ENCODE measurements around the gene ZNF524. TPM values are rescaled to one million over a fixed set of nuclear protein-coding genes. Genes with fewer than 3 reads are reported as not detected.

The ZNF524 gene
- total RNA-seq, 3 donors from 2014 or later = 22.3 to 25.6 (median 25.4) TPM

DNA sequence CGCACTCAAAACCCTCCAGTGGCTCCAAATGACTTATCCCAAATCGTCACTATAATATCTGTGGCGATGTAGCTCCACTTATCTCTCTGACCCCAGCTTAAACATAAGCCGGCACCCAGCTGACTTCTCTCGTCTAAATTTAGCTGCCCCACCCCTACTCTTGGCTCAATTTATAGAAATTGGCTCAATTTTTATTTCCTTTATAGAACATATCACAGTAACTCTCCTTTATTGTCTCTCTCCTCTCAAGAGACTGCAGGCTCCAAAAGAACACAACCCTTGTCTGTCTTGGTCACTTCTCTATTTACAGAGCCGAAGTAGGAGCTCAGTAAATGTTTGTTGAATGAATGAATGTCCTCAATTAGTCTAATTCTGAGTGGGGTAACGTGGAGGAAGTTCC is 23.5 kb downstream of the ZNF524 start:
- H3K36me3 ChIP-seq = no peaks in the 10 kb centered on the region
- no peak for DNase-seq (ENCODE audit: low spot score in 2 of 2)
- H3K27ac ChIP-seq = peak overlapping the region; percentile 97 to 99
- no peak for TF ChIP-seq POLR2A (IDR thresholded peaks at IDR 0.05)
- no peak for TF ChIP-seq POLR2AphosphoS5 (IDR thresholded peaks at IDR 0.05)
- TF ChIP-seq, protein P1, sequence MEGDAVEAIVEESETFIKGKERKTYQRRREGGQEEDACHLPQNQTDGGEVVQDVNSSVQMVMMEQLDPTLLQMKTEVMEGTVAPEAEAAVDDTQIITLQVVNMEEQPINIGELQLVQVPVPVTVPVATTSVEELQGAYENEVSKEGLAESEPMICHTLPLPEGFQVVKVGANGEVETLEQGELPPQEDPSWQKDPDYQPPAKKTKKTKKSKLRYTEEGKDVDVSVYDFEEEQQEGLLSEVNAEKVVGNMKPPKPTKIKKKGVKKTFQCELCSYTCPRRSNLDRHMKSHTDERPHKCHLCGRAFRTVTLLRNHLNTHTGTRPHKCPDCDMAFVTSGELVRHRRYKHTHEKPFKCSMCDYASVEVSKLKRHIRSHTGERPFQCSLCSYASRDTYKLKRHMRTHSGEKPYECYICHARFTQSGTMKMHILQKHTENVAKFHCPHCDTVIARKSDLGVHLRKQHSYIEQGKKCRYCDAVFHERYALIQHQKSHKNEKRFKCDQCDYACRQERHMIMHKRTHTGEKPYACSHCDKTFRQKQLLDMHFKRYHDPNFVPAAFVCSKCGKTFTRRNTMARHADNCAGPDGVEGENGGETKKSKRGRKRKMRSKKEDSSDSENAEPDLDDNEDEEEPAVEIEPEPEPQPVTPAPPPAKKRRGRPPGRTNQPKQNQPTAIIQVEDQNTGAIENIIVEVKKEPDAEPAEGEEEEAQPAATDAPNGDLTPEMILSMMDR (IDR thresholded peaks at IDR 0.05) = no peak
- intact Hi-C loops (cut with DNase I; ENCODE audit: low total_unique reads) = no loop called here
- H3K4me3 ChIP-seq = peak overlapping the region; percentile 58 to 74 (median 66)
- H3K27me3 ChIP-seq = no peaks in the 10 kb centered on the region
- H3K4me1 ChIP-seq = no peaks in the 10 kb centered on the region
- no peaks in the 10 kb centered on the region for H3K9me3 ChIP-seq

DNA sequence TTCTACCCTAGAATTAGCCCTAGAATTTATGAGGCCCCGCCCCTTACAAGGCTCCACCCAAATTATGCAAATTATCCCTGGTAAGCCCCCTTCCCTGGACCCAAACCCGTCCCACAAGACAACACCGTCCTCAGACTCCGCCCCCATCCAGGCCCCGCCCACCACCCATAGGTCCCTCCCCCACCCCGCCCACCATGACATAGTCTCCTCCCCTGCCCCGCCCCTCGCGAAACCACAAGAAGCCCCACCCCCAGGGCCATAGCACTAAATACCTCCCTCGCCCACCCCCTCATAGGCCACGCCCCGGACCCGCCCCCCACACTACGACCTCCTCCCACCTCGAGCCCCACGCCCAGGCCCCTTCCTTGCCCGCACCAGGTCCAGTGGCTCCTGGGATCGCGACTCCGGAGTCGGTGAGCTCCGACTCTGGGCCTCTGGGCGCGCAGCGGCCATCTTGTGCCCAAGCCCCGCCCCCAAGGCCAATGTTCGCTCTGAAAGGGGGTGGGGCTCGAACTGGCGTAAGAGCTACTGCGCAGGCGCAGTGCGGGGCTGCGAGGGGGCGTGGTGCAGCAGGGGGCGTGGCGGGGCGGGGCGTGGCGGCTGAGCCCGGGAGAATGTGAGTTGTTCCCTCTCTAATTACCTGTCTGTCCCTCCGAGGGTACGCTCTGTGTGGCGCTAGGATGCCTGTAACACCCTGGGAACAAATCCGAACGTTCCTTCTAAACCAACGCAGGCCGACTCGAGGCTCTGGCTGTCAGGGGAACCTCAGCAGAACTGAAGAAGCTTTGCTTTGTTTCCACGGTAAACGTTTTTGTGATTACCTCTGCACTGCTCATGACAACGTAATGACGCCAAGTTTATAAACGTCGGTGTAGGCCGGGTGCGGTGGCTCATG is 24.3 kb downstream of the ZNF524 start, which contains the start of gene ZNF784:
Gene ZNF784, minus strand, starts transcription at position 458 of the 895 bp plus-strand sequence. Its CDS starts 5 bp downstream, at position 453.
- no peaks in the 10 kb centered on the region for H3K36me3 ChIP-seq
- no peaks in the 10 kb centered on the region for H3K9me3 ChIP-seq
- no peaks in the 10 kb centered on the region for H3K4me1 ChIP-seq
- intact Hi-C loops (cut with DNase I; ENCODE audit: low total_unique reads) = no loop called here
- H3K27ac ChIP-seq = peak within 1 kb of the TSS; percentile 97 to 99
- peak within 1 kb of the TSS; percentile 58 to 74 (median 66) for H3K4me3 ChIP-seq
- TF ChIP-seq, protein P1 (IDR thresholded peaks at IDR 0.05) = no peak
- peak; percentile 66 for TF ChIP-seq POLR2A (IDR thresholded peaks at IDR 0.05)
- peak; percentile 41 to 83 (median 82) for TF ChIP-seq POLR2AphosphoS5 (IDR thresholded peaks at IDR 0.05)
- peak; percentile 90 to 96 for DNase-seq (ENCODE audit: low spot score in 2 of 2)
- H3K27me3 ChIP-seq = no peaks in the 10 kb centered on the region

DNA sequence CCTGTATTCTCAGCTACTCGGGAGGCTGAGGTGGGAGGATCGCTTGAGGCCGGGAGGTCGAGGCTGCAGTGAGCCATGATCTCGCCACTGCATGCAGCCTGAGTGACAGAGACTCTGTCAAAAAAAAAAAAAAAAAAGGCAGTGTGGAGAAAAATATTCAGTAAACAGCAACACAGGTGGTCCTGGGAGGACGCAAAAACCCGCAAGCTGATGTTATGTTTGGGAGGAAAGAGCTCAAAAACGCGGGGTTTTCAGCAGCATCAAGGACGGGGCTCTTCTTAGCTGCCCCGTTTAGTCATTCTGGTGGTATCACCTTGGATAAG is 24.9 kb downstream of the ZNF524 start:
- Histone ChIP-seq H3K36me3 (no peaks in the 10 kb centered on the region), H3K4me3 (peak overlapping the region; percentile 58 to 74 (median 66)), H3K4me1 (no peaks in the 10 kb centered on the region), H3K27me3 (no peaks in the 10 kb centered on the region), H3K9me3 (no peaks in the 10 kb centered on the region), H3K27ac (peak overlapping the region; percentile 97 to 99)
- intact Hi-C loops (cut with DNase I; ENCODE audit: low total_unique reads) = no loop called here
- TF ChIP-seq POLR2AphosphoS5 (IDR thresholded peaks at IDR 0.05) (no peak), POLR2A (IDR thresholded peaks at IDR 0.05) (no peak)
- TF ChIP-seq, protein P1 (IDR thresholded peaks at IDR 0.05) = no peak
- no peak for DNase-seq (ENCODE audit: low spot score in 2 of 2)

DNA sequence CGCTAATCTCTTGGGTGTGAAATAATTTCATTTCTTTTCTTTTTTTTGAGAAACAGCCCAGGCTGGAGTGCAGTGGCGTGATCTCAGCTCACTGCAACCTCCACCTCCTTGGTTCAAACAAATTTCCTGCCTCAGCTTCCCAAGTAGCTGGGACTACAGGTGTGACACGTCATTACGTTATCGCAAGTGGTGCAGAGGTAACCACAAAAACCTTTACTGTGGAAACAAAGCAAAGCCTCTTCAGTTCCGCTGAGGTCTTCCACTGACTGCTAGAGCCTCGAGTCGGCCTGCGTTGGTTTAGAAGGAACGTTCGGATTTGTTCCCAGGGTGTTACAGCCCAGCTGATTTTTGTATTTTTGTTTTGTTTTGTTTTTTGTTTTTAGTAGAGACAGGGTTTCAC is 26.3 kb downstream of the ZNF524 start:
- intact Hi-C loops (cut with DNase I; ENCODE audit: low total_unique reads) = no loop called here
- Histone ChIP-seq H3K27me3 (no peaks in the 10 kb centered on the region), H3K36me3 (no peaks in the 10 kb centered on the region), H3K4me1 (no peaks in the 10 kb centered on the region), H3K4me3 (no peak overlapping the region), H3K9me3 (no peaks in the 10 kb centered on the region), H3K27ac (no peak overlapping the region)
- TF ChIP-seq POLR2AphosphoS5 (IDR thresholded peaks at IDR 0.05) = no peak
- TF ChIP-seq, protein P1 (IDR thresholded peaks at IDR 0.05) = no peak
- DNase-seq (ENCODE audit: low spot score in 2 of 2) = no peak

DNA sequence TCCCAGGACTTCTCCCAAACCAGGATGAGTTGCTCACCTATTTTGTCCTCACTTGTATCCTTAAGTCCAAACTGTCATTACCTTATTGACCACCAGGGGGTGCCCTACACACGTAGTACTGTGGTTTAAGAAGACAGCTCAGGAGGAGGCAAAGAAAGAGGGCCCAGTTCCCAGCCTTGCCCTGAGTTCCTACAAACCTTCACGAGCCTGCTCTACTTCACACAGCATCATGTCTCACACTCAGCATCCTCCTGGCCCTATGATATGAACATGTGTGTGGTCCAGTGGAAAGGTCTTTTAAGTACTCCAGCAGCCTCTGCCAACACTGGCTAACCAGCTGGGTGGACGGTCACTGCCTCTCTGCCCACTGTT is 32.4 kb downstream of the ZNF524 start:
- DNase-seq (ENCODE audit: low spot score in 2 of 2) = peak; percentile 80 to 94
- intact Hi-C loops (cut with DNase I; ENCODE audit: low total_unique reads) = no loop called here
- Histone ChIP-seq H3K4me3 (no peak overlapping the region), H3K27ac (peak overlapping the region; percentile 62 to 68), H3K4me1 (no peaks in the 10 kb centered on the region), H3K27me3 (no peaks in the 10 kb centered on the region), H3K36me3 (no peaks in the 10 kb centered on the region), H3K9me3 (no peaks in the 10 kb centered on the region)
- TF ChIP-seq POLR2AphosphoS5 (IDR thresholded peaks at IDR 0.05) = no peak
- TF ChIP-seq, protein P1 (IDR thresholded peaks at IDR 0.05) = peak; percentile 84 to 93 (median 85)

Data from breast epithelium (tissue), 4 donors.